Progenitor cell of endocrine pancreas (in vitro differentiated cells): Measurements from ENCODE around the gene TMEM135. TPM values are rescaled to one million over a fixed set of nuclear protein-coding genes. Genes with fewer than 3 reads are reported as not detected.

ENCODE experiments used
- DNase-seq: peaks from one replicate; pipeline ENCODE4 v3.0.0; 2021; ENCODE audit warnings: low spot score; ENCODE audit not compliant: unreplicated experiment
- H3K27ac Mint-ChIP-seq: 2 replicates; pipeline ENCODE4 v1.8.0; 2021; ENCODE audit warnings: mild to moderate bottlenecking, moderate library complexity, mixed read lengths
- H3K27me3 Mint-ChIP-seq: 2 replicates; pipeline ENCODE4 v1.8.0; 2021; ENCODE audit warnings: mixed read lengths
- H3K36me3 Mint-ChIP-seq: 2 replicates; pipeline ENCODE4 v1.8.0; 2022; ENCODE audit warnings: mixed read lengths; ENCODE audit not compliant: insufficient read depth
- H3K4me1 Mint-ChIP-seq: 2 replicates; pipeline ENCODE4 v1.8.0; 2021; ENCODE audit warnings: low read depth, mixed read lengths
- H3K4me3 Mint-ChIP-seq: 2 replicates; pipeline ENCODE4 v1.8.0; 2021; ENCODE audit warnings: low read depth, mild to moderate bottlenecking, moderate library complexity, mixed read lengths
- H3K9me3 Mint-ChIP-seq: 2 replicates; pipeline ENCODE4 v1.8.0; 2021; ENCODE audit warnings: low read depth, mixed read lengths
- total RNA-seq: library from RNA; stranded (reverse); gene quantifications from 2 replicates; pipeline ENCODE4 v1.2.1, GENCODE V29; 2021
- TF ChIP-seq, protein P1 (sequence below): fragments of 200-600 bp; sonication (generic); IDR thresholded peaks from one replicate; pipeline ENCODE4 v1.5.0; 2021; ENCODE audit warnings: antibody characterized with exemption, mild to moderate bottlenecking; ENCODE audit not compliant: unreplicated experiment

Gene TMEM135
- total RNA-seq, 1 donor from 2014 or later = 33.0 TPM

DNA sequence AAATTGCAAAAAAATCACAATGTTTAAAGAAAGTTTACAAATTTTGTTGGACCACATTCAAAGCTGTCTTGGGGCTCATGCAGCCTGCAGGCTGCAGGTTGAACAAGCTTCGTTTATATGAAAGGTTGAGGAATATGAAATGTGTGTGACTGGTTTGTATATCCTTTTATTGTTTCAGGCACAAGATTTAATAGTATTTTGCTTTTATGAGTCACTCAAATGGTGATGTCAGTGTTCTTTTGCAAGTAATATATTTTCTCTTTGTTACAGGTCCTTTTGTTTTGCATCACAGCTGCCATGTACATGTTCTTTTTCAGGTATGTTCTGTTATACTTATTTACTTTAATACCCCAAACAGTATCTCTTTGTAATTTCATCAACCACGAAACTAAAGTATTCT is 198.6 kb downstream of the TMEM135 start:
- no peak overlapping the region for H3K27ac Mint-ChIP-seq

DNA sequence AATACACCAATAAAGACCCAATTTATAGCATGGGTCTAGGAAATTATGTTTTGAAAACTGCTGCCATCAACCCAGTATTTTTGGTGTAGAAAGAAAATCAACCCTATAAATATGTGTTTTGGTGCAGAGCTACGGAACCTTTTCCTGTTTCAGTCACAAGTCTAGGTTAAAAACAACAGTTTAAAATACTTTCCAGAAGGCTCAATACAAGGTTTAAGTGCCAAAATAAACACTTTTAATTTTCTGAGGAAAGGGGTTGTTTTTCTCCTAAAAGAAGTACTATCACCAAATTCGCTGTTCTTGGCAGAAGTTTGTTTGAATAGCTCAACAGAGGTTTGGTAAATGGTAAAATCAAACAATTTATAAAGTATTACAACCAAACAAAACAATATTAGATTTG is 201.3 kb downstream of the TMEM135 start:
- TF ChIP-seq, protein P1, sequence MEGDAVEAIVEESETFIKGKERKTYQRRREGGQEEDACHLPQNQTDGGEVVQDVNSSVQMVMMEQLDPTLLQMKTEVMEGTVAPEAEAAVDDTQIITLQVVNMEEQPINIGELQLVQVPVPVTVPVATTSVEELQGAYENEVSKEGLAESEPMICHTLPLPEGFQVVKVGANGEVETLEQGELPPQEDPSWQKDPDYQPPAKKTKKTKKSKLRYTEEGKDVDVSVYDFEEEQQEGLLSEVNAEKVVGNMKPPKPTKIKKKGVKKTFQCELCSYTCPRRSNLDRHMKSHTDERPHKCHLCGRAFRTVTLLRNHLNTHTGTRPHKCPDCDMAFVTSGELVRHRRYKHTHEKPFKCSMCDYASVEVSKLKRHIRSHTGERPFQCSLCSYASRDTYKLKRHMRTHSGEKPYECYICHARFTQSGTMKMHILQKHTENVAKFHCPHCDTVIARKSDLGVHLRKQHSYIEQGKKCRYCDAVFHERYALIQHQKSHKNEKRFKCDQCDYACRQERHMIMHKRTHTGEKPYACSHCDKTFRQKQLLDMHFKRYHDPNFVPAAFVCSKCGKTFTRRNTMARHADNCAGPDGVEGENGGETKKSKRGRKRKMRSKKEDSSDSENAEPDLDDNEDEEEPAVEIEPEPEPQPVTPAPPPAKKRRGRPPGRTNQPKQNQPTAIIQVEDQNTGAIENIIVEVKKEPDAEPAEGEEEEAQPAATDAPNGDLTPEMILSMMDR = no peak

More for the DNA sequence above, 198.6 kb downstream of the TMEM135 start:
- H3K27me3 Mint-ChIP-seq = no peaks in the 10 kb centered on the region
- H3K9me3 Mint-ChIP-seq = peaks cover 17% of the 10 kb centered on the region
- TF ChIP-seq, protein P1 = no peak
- peaks cover 8% of the 10 kb centered on the region for H3K36me3 Mint-ChIP-seq
- no peak overlapping the region for H3K4me3 Mint-ChIP-seq
- DNase-seq = no peak
- no peaks in the 10 kb centered on the region for H3K4me1 Mint-ChIP-seq

DNA sequence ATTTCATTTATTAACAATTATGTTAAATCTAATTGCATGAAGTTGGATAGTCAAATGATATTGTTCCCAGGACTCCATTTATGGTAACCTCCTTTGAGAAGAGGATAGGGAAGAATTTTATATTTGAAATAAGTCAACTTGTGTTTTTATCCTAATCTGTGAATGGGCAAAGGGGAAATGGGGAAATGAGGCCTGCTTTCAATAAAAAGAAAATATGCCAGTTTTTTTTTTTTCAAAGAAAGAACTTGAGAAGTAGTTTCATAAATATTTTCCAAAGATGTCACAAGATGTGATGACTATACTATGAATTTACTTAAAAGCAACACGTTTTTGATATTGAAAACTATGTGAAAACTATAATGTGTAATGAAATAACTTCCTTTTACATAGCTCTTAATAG is 201.8 kb downstream of the TMEM135 start:
- Mint-ChIP-seq H3K27ac (no peak overlapping the region), H3K27me3 (no peaks in the 10 kb centered on the region), H3K4me3 (no peak overlapping the region), H3K4me1 (no peaks in the 10 kb centered on the region), H3K36me3 (peaks cover 2% of the 10 kb centered on the region), H3K9me3 (peaks cover 3% of the 10 kb centered on the region)
- no peak for DNase-seq
- TF ChIP-seq, protein P1 = no peak

More for the DNA sequence above, 201.3 kb downstream of the TMEM135 start:
- H3K9me3 Mint-ChIP-seq = peaks cover 5% of the 10 kb centered on the region
- H3K27ac Mint-ChIP-seq = no peak overlapping the region
- no peak overlapping the region for H3K4me3 Mint-ChIP-seq
- no peaks in the 10 kb centered on the region for H3K27me3 Mint-ChIP-seq
- peaks cover 2% of the 10 kb centered on the region for H3K36me3 Mint-ChIP-seq
- no peaks in the 10 kb centered on the region for H3K4me1 Mint-ChIP-seq
- no peak for DNase-seq

DNA sequence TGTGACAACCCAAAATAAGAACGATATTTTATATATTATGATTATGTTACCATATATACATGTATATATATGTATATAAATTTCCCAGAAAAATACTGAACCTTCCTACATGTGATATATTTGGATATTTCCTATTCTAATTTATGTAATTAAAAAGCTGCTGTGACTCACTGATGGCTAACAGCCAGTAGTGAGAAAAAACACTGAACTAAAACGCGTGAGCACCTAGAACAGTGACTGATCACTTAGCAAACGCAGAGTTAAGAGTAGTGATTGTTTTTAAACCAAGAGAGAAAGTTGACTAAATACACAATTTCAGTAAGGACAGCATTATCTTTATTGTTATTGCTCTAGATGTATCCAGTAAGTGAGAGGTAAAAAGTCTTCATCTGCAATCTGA is 213.8 kb downstream of the TMEM135 start:
- TF ChIP-seq, protein P1 = no peak
- Mint-ChIP-seq H3K27ac (peak overlapping the region; percentile 54), H3K36me3 (peaks cover 4% of the 10 kb centered on the region), H3K4me3 (no peak overlapping the region), H3K9me3 (peaks cover 7% of the 10 kb centered on the region), H3K27me3 (no peaks in the 10 kb centered on the region), H3K4me1 (peaks cover 7% of the 10 kb centered on the region)
- no peak for DNase-seq

DNA sequence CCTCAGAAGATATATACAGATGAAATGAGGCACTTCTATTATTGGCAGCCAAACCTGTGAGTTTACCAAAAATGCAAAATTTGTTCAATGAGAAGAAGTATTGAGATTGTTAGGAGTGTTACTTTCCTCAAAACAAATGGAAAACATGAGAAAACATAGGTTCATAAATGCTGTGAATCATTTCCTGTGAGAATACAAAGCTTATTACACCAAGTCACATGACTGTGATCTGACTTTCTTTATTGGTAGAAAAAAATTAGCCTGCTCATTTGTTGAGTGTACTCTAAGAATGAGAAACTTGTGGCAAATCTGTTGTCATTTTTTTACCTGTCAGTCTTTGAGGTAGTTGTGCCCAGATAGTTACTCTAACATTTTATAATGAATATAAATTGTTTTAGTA is 215.1 kb downstream of the TMEM135 start:
- peaks cover 4% of the 10 kb centered on the region for H3K36me3 Mint-ChIP-seq
- H3K27ac Mint-ChIP-seq = no peak overlapping the region
- no peak overlapping the region for H3K4me3 Mint-ChIP-seq
- no peaks in the 10 kb centered on the region for H3K27me3 Mint-ChIP-seq
- H3K4me1 Mint-ChIP-seq = peaks cover 7% of the 10 kb centered on the region
- DNase-seq = no peak
- peaks cover 7% of the 10 kb centered on the region for H3K9me3 Mint-ChIP-seq
- TF ChIP-seq, protein P1 = no peak
